Hematopoietic multipotent progenitor cell treated with erythropoietin and hydrocortisone succinate and interleukin-3 and kit ligand, for 4 days (in vitro differentiated cells): ENCODE results near the gene PTPDC1.
"Not testable (repeated sequence)": the region's sequence is repeated elsewhere in the genome, so short reads cannot be mapped to it uniquely, and the experiment has no call there.

Experiments
- DNase-seq: peaks from one replicate; pipeline ENCODE4 v3.0.0-alpha.2; 2015

Gene PTPDC1

GRCh38 chr9:94084314-94084713 is at the start of gene PTPDC1:
Gene PTPDC1 (plus strand): TSS chr9:94084464. CDS start chr9:94084531, 67 bp downstream.
- DNase-seq, result peak; percentile 29

DNA sequence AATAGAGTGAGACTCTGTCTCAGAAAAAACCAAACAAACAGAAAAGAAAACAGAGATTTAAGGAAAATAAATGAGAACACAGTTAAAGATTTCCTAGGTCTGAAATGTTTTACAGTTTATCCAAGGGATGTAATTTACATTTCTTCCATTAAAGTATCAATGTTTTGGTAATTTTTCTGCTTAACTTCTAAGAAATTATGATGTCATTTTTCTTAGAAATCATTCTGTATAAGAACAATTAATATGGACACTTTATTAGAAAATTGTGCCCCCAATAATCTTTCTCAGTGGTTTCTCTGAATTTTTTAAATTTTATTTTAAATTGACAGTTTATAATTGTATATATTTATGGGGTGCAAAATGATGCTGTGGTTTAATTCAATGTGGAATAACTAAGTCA is 49.8 kb upstream of the PTPDC1 start:
- no peak for DNase-seq

DNA sequence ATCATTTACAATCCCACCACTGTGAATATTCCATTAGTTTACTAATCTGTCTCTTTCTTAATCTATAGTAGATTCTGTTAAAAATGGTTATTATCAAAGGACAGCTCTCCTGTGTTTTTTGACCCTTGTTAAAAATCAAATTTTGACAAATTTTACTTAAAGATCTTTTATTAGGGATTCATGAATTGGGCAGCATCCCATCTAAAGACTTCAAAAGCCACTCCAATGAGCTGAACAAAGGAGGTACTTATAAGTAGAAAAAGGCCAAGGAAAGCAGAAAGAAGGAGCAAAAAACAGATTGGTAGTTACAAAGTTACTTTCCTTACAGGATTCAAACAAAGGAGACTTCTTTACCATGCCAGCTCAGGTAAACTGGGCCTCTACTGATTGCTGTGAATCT is 44.5 kb upstream of the PTPDC1 start:
- no peak for DNase-seq

GRCh38 chr9:94042516-94043360 is 41.5 kb upstream of the PTPDC1 start:
- no peak for DNase-seq

DNA sequence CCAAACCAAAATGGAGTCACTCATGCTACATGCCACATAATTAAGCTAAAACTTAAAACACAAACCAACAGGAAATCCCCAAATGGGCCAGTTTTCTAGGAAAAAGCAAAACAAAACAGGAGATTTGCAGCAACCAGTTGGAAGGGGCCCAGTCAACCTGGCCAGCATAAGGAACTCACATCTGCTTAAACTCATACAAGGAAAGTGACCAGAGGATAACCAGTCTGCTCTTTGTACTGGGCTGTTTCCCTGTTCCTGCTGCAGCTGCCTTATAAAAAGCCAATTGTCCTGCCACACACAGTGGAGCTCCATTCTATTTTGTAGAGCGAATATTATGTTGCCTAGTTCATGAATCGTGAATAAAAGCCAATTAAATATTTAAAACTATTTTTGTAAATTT is 29.5 kb upstream of the PTPDC1 start:
- no peak for DNase-seq

DNA sequence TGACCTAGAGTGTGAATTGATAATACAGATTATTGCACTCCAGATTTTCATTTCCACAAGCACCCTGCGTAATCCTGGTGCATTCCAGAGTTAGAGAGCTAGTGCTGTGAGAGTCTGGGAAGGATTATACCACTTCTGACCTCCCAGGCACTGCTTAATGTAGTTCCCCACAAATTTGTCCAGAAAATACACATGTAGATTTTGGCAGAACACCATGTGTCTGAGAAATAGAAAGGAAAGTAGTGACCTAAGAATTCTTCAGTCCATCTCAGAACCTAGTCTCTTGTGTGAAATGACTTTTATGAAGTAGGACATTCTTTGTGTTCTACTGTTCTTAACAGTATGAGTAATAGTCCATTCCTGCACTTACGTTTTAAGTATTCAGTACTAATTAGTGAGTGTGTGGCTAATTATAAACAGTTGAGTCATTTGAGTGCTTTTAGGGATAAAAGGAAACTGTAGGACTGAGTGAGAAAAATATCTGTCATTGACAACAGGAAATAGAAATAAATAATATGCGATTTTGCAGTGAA is 27.8 kb upstream of the PTPDC1 start:
- DNase-seq, result no peak

GRCh38 chr9:94057918-94058317 is 26.3 kb upstream of the PTPDC1 start:
- DNase-seq, result no peak

DNA sequence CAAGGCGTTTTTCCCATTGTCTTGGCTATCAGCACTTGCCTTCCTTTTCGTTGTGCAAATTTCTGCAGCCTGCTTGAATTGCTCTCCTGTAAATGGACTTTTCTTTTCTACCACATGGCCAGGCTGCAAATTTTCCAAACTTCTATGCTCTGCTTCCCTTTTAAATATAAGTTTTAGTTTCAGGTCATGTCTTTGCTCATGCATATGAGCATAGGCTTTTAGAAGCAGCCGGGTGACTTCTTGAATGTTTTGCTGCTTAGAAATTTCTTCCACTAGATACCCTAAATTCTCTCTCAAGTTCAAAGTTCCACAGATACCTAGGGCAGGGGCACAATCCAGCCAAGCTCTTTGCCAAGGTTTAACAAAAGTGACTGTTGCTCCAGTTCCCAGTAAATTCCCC is 22.4 kb upstream of the PTPDC1 start:
- DNase-seq, result no peak

DNA sequence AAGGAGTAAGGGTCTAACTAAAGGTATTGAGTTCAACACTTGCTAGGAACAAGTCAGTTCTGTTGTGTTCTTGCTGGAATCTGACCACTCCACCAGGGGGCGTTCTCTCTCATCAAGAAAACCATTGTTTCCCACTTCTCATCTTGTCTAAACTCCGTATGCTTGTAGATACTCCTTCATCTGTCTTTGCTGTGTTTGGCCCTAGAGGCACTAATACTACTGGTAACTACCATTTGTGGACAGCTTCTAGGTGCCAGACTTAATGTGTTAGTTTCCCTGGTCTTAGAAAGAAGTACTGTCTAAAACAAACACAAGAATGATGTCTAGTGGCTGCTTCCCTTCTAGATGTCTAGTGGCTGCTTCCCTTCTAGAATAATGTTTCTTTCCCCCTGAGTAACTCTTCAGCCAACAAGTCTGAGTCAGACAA is 18.7 kb upstream of the PTPDC1 start:
- DNase-seq, result peak; percentile 91

- DNase-seq, result peak; percentile 69
Observed at GRCh38 chr9:94068257-94068656, 16.0 kb upstream of the PTPDC1 start.

- no peak for DNase-seq
Observed at GRCh38 chr9:94076557-94076956, 7.7 kb upstream of the PTPDC1 start.

GRCh38 chr9:94078086-94078485 is 6.2 kb upstream of the PTPDC1 start:
- DNase-seq, result no peak

- DNase-seq, result peak; percentile 13
Observed at GRCh38 chr9:94079236-94079635, 5.0 kb upstream of the PTPDC1 start.

DNA sequence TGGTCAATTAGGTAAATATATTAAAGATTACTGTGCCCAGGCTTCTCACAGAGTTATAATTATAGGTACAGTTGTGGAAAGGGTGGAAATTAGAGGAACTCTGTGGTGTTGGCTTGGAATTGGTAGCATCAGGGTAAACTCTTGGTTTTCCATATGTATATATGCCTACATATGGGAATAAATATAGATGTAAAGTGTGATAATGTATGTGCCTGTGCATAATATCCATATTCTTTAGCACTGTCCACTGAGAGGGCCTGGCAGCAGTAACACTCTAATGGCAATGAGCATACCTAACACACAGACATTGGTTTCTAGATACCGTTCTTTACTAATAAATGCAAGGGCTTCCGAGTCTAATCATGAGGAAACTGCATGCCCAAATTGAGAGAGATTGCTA is 4.0 kb upstream of the PTPDC1 start:
- no peak for DNase-seq

DNA sequence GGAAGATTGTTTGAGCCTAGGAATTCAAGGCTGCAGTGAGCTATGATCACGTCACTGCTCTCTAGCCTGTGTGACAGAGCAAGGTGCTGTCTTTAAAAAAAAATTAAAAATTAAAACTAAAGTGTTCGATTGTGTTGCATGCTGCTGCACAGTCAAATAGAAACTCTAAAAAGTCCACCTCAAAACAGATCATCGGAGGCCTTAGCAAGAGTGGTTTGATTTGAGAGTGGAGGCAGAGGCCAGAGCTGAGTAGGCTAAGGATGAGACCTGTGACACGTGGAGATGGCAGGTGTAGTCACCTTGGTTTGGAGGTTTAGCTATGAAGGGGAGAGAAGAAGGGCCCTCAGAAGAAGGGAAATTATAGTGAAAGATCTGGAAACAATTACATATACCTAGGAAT is 2.8 kb upstream of the PTPDC1 start:
- no peak for DNase-seq

DNA sequence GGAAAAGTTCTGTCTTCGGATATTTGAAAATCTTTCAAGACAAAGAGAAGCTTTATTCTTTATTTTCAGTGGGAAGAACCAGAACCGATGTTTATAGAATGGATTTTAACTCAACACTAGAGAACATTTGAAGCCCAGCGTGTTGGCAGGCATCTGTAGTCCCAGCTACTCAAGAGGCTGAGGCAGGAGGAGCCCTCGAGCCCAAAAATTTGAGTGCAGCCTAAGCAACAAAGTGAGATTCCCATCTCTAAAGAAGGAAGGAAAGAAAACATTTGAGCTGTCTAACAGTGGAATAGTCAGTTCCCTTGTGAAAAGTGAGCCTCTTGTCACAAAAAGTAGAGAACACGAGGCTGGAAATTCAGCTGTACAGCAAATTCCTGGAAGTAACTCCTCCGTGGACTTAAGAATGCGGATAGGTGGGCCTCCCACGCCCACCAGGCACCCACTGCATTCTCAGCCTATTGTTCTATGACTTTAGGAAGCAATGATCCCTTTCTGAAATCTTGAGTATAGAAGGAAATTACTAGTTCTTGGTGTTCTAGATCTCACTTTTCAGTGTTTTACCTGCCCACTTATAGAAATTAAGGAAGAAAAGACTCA is 2.3 kb upstream of the PTPDC1 start:
- no peak for DNase-seq

GRCh38 chr9:94082553-94082952 is 1.7 kb upstream of the PTPDC1 start:
- DNase-seq, result no peak

- peak; percentile 9 for DNase-seq
Observed at GRCh38 chr9:94082956-94083355, 1.3 kb upstream of the PTPDC1 start.

- DNase-seq, result peak; percentile 64
Observed at GRCh38 chr9:94083384-94083783, 880 bp upstream of the PTPDC1 start.

DNA sequence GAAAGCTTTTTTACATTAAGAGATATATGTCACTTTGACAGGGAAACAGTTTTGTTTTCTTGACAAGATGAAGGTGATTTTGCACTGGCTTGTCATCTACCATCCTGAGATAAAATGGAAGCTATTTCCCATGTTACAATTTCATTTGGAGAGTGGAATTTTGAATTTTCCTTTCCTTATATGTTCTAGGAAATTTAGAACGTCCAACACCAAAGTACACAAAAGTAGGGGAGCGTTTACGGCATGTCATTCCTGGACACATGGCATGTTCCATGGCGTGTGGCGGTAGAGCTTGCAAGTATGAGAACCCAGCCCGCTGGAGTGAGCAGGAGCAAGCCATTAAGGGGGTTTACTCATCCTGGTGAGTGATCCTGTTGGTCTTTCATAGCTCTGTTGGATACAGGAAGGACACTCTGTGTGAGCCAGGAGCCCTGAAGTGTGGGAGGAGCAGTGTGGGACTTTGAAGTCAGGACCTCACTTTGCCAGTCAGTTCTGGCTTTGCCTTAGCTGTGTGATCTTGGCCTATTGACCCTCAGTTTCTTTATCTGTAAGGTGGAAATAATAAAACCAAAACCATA is 887 bp downstream of the PTPDC1 start:
- DNase-seq, result no peak

DNA sequence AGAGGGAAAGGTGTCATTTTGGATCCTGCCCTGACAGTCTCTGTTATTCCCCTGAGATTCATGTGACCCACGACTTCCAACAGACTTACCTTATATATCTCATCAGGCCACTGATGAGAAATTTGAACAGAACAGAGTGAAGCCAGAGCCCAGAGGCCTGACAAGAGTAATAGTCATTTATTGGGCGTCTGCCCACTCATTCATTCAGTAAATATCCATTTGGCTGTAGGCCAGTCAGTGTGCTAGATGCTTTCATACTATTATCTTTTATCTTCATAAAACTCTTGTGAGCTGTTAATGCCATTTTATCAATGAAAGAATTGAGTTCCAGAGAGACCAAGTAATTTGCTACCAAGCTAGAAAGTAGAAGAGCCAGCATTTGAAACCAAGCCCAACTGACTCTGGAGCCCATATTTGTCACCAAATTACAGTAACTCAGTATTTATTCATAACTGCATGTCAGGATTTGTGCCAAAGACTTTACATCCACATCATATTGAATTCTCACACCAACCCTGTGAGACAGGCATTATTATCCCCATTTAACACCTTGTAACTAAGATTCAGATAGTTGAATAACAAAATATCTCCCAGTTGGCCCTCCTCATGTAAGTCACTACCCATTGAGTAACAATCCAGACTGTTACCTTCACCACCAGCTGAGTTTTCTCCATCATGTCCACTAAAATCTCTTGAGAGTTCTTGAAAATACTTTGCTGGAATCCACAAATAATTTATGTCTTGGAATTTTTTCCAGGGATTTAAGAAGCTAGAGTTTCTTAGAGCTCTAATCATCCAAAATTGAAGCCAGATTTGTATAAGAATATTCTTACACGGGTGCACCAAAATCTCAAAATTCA is 2.5 kb downstream of the PTPDC1 start:
- peak; percentile 38 for DNase-seq

DNA sequence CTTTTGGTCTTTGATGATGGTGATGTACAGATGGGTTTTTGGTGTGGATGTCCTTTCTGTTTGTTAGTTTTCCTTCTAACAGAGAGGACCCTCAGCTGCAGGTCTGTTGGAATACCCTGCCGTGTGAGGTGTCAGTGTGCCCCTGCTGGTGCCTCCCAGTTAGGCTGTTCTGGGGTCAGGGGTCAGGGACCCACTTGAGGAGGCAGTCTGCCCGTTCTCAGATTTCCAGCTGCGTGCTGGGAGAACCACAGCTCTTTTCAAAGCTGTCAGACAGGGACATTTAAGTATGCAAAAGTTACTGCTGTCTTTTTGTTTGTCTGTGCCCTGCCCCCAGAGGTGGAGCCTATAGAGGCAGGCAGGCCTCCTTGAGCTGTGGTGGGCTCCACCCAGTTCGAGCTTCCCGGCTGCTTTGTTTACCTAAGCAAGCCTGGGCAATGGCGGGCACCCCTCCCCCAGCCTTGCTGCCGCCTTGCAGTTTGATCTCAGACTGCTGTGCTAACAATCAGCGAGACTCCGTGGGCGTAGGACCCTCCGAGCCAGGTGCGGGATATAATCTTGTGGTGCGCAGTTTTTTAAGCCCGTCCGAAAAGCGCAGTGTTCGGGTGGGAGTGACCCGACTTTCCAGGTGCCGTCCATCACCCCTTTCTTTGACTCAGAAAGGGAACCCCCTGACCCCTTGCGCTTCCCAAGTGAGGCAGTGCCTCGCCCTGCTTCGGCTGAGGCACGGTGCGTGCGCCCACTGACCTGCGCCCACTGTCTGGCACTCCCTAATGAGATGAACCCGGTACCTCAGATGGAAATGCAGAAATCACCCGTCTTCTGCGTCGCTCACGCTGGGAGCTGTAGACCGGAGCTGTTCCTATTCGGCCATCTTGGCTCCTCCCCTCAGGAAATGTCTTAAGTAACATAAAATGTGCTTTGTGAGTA is 10.2 kb downstream of the PTPDC1 start:
- not testable (repeated sequence) for DNase-seq
